NK-92 (cell line): Measurements from ENCODE around the gene IMPDH1.

ENCODE experiments used
- DNase-seq: peaks from one replicate; lab custom pipeline; 2025; ENCODE audit not compliant: unreplicated experiment; lab: John Stamatoyannopoulos, UW

The IMPDH1 gene

GRCh38 chr7:128405471-128406313 lies 4.1 kb downstream of the IMPDH1 start:
- no peak for DNase-seq

GRCh38 chr7:128404886-128405470 lies 4.8 kb downstream of the IMPDH1 start:
- DNase-seq: no peak

- DNase-seq: no peak
These were observed 5.6 kb downstream of the IMPDH1 start for GRCh38 chr7:128404143-128404681.

GRCh38 chr7:128403676-128404075 lies 6.1 kb downstream of the IMPDH1 start:
- DNase-seq: no peak

GRCh38 chr7:128402356-128402755 lies 7.4 kb downstream of the IMPDH1 start:
- DNase-seq: no peak

GRCh38 chr7:128400566-128400965 lies 9.2 kb downstream of the IMPDH1 start:
- no peak for DNase-seq

GRCh38 chr7:128399991-128400390 lies 9.8 kb downstream of the IMPDH1 start:
- no peak for DNase-seq

- DNase-seq: no peak
These were observed 11.0 kb downstream of the IMPDH1 start for GRCh38 chr7:128398841-128399135.

GRCh38 chr7:128398016-128398840 lies 11.6 kb downstream of the IMPDH1 start:
- DNase-seq: no peak

GRCh38 chr7:128396357-128396756 lies 13.4 kb downstream of the IMPDH1 start:
- no peak for DNase-seq

GRCh38 chr7:128395748-128396147 lies 14.0 kb downstream of the IMPDH1 start:
- DNase-seq: no peak

- no peak for DNase-seq
These were observed 14.8 kb downstream of the IMPDH1 start for GRCh38 chr7:128394904-128395496.

GRCh38 chr7:128393526-128394330 lies 16.1 kb downstream of the IMPDH1 start:
- DNase-seq: no peak

GRCh38 chr7:128392446-128393327 lies 17.1 kb downstream of the IMPDH1 start:
- no peak for DNase-seq

GRCh38 chr7:128391805-128392204 lies 18.0 kb downstream of the IMPDH1 start:
- DNase-seq: no peak

- DNase-seq: no peak
These were observed 18.8 kb downstream of the IMPDH1 start for GRCh38 chr7:128390871-128391565.

GRCh38 chr7:128389618-128390329 lies 20.0 kb downstream of the IMPDH1 start:
- no peak for DNase-seq

- DNase-seq: no peak
These were observed 20.6 kb downstream of the IMPDH1 start for GRCh38 chr7:128389085-128389617.
